ENCODE data around the gene PRKD1. TPM values are rescaled to one million over a fixed set of nuclear protein-coding genes. Genes with fewer than 3 reads are reported as not detected.
"Not testable (repeated sequence)": the region's sequence is repeated elsewhere in the genome, so short reads cannot be mapped to it uniquely, and the experiment has no call there.

PRKD1 gene
- total RNA-seq, 1 donor from 2014 or later = 19.2 TPM

- no peak for DNase-seq
Observed at GRCh38 chr14:29798108-29798663, 129.5 kb downstream of the PRKD1 start.

- no peak for DNase-seq
Observed at GRCh38 chr14:29796853-29797252, 130.8 kb downstream of the PRKD1 start.

- DNase-seq = no peak
Observed at GRCh38 chr14:29789475-29789874, 138.2 kb downstream of the PRKD1 start.

GRCh38 chr14:29788093-29788492 is 139.6 kb downstream of the PRKD1 start:
- DNase-seq = no peak

- DNase-seq = no peak
Observed at GRCh38 chr14:29783556-29783955, 144.1 kb downstream of the PRKD1 start.

GRCh38 chr14:29782041-29782440 is 145.6 kb downstream of the PRKD1 start:
- DNase-seq = no peak

- DNase-seq = not testable (repeated sequence)
Observed at GRCh38 chr14:29777142-29777541, 150.5 kb downstream of the PRKD1 start.

- no peak for DNase-seq
Observed at GRCh38 chr14:29773990-29774389, 153.7 kb downstream of the PRKD1 start.

GRCh38 chr14:29763342-29763858 is 164.2 kb downstream of the PRKD1 start:
- DNase-seq = no peak

- no peak for DNase-seq
Observed at GRCh38 chr14:29759521-29760340, 167.9 kb downstream of the PRKD1 start.

GRCh38 chr14:29757711-29758233 is 169.9 kb downstream of the PRKD1 start:
- no peak for DNase-seq

- no peak for DNase-seq
Observed at GRCh38 chr14:29757188-29757680, 170.4 kb downstream of the PRKD1 start.

- DNase-seq = no peak
Observed at GRCh38 chr14:29756019-29756385, 171.6 kb downstream of the PRKD1 start.

GRCh38 chr14:29755311-29756018 is 172.2 kb downstream of the PRKD1 start:
- DNase-seq = no peak

- DNase-seq = no peak
Observed at GRCh38 chr14:29754134-29754533, 173.5 kb downstream of the PRKD1 start.

GRCh38 chr14:29752221-29752923 is 175.3 kb downstream of the PRKD1 start:
- no peak for DNase-seq

- no peak for DNase-seq
Observed at GRCh38 chr14:29749829-29750228, 177.8 kb downstream of the PRKD1 start.

GRCh38 chr14:29749327-29749726 is 178.3 kb downstream of the PRKD1 start:
- DNase-seq = no peak

GRCh38 chr14:29745863-29746262 is 181.8 kb downstream of the PRKD1 start:
- DNase-seq = no peak

- no peak for DNase-seq
Observed at GRCh38 chr14:29743531-29743930, 184.1 kb downstream of the PRKD1 start.

- DNase-seq = peak; percentile 34
Observed at GRCh38 chr14:29741909-29742401, 185.7 kb downstream of the PRKD1 start.

- no peak for DNase-seq
Observed at GRCh38 chr14:29740491-29740890, 187.2 kb downstream of the PRKD1 start.

Data from tongue (tissue), 2 donors.